OCI-LY3 (cell line): ENCODE data around the gene IPP.

Source experiments
- H2AFZ ChIP-seq: fragments of 200-600, 300-600 bp; shearing (Covaris generic); 2 replicates; pipeline ENCODE4 v1.6.0; 2014; ENCODE audit warnings: antibody characterized with exemption, low read depth, low read length
- H3K27ac ChIP-seq: fragments of 200-600, 300-600 bp; sonication (generic); 2 replicates; pipeline ENCODE4 v1.5.1; 2014; ENCODE audit warnings: mild to moderate bottlenecking, low read length, moderate library complexity, mixed read lengths
- H3K27me3 ChIP-seq: fragments of 200-600, 300-600 bp; sonication (generic); 2 replicates; pipeline ENCODE4 v1.6.1; 2014; ENCODE audit warnings: low read depth, low read length, mixed read lengths
- H3K36me3 ChIP-seq: fragments of 200-600, 300-600 bp; sonication (generic); replicated peaks from 2 replicates; pipeline ENCODE3; 2014; ENCODE audit warnings: low read depth, low read length, mixed read lengths
- H3K4me1 ChIP-seq: fragments of 300-600, 200-600 bp; sonication (generic); 2 replicates; pipeline ENCODE4 v1.6.1; 2014; ENCODE audit warnings: low read length, mixed read lengths
- H3K4me2 ChIP-seq: fragments of 200-600, 300-600 bp; sonication (generic); 2 replicates; pipeline ENCODE4 v1.6.1; 2014; ENCODE audit warnings: low read length, mixed read lengths
- H3K4me3 ChIP-seq: fragments of 300-600, 200-600 bp; sonication (generic); 2 replicates; pipeline ENCODE4 v1.5.1; 2014; ENCODE audit warnings: antibody characterized with exemption, mild to moderate bottlenecking, low read length, moderate library complexity
- H3K79me2 ChIP-seq: fragments of 300-600, 200-600 bp; shearing (Covaris generic); 2 replicates; pipeline ENCODE4 v1.6.1; 2014; ENCODE audit warnings: mild to moderate bottlenecking, low read length, mixed read lengths
- H3K9ac ChIP-seq: fragments of 300-600, 200-600 bp; shearing (Covaris generic); 2 replicates; pipeline ENCODE4 v1.6.0; 2014; ENCODE audit warnings: mild to moderate bottlenecking, low read length, moderate library complexity
- H3K9me3 ChIP-seq: fragments of 200-600, 300-600 bp; shearing (Covaris generic); 2 replicates; pipeline ENCODE4 v1.6.1; 2014; ENCODE audit warnings: low read length, mixed read lengths; ENCODE audit not compliant: insufficient read depth
- H4K20me1 ChIP-seq: fragments of 200-600, 300-600 bp; sonication (generic); 2 replicates; pipeline ENCODE4 v1.6.1; 2016; ENCODE audit warnings: low read length, mixed read lengths; ENCODE audit not compliant: insufficient read depth
- CTCF ChIP-seq: fragments of 200-600, 300-600 bp; sonication (generic); IDR thresholded peaks from 2 replicates; pipeline ENCODE4 v1.5.1; 2014; ENCODE audit warnings: antibody characterized with exemption, low read length, low read depth
- EZH2phosphoT487 ChIP-seq: fragments of 200-600 bp; shearing (Covaris generic); IDR thresholded peaks from 2 replicates; pipeline ENCODE4 v1.6.1; 2018; ENCODE audit warnings: antibody characterized with exemption, mixed run types, low read depth

IPP gene

GRCh38 chr1:45765999-45766792 is 15.7 kb upstream of the IPP start:
- Histone ChIP-seq H4K20me1 (no peaks in the 10 kb centered on the region), H3K9me3 (no peaks in the 10 kb centered on the region), H3K27me3 (no peaks in the 10 kb centered on the region), H3K4me1 (no peaks in the 10 kb centered on the region), H3K79me2 (no peaks in the 10 kb centered on the region), H3K36me3 (no peaks in the 10 kb centered on the region), H3K4me3 (no peak overlapping the region), H3K4me2 (no peak overlapping the region), H2AFZ (no peak overlapping the region), H3K9ac (no peak overlapping the region), H3K27ac (no peak overlapping the region)
- no peak for TF ChIP-seq CTCF
- no peak for TF ChIP-seq EZH2phosphoT487

- Histone ChIP-seq H3K9me3 (no peaks in the 10 kb centered on the region), H3K27ac (no peak overlapping the region), H3K36me3 (no peaks in the 10 kb centered on the region), H4K20me1 (no peaks in the 10 kb centered on the region), H2AFZ (no peak overlapping the region), H3K4me3 (no peak overlapping the region), H3K27me3 (no peaks in the 10 kb centered on the region), H3K9ac (no peak overlapping the region), H3K79me2 (no peaks in the 10 kb centered on the region), H3K4me1 (no peaks in the 10 kb centered on the region), H3K4me2 (no peak overlapping the region)
- TF ChIP-seq EZH2phosphoT487 = no peak
- no peak for TF ChIP-seq CTCF
Measured at GRCh38 chr1:45762291-45762690, 11.8 kb upstream of the IPP start.

- Histone ChIP-seq H3K9ac (no peak overlapping the region), H2AFZ (no peak overlapping the region), H3K27ac (no peak overlapping the region), H4K20me1 (no peaks in the 10 kb centered on the region), H3K4me1 (no peaks in the 10 kb centered on the region), H3K9me3 (no peaks in the 10 kb centered on the region), H3K79me2 (no peaks in the 10 kb centered on the region), H3K4me2 (no peak overlapping the region), H3K27me3 (no peaks in the 10 kb centered on the region), H3K4me3 (no peak overlapping the region), H3K36me3 (no peaks in the 10 kb centered on the region)
- TF ChIP-seq CTCF = no peak
- no peak for TF ChIP-seq EZH2phosphoT487
Measured at GRCh38 chr1:45755697-45756096, 5.2 kb upstream of the IPP start.

GRCh38 chr1:45753248-45754037 is 3.0 kb upstream of the IPP start:
- no peaks in the 10 kb centered on the region for H4K20me1 ChIP-seq
- H3K36me3 ChIP-seq = no peaks in the 10 kb centered on the region
- no peak overlapping the region for H2AFZ ChIP-seq
- H3K27ac ChIP-seq = no peak overlapping the region
- no peaks in the 10 kb centered on the region for H3K27me3 ChIP-seq
- H3K79me2 ChIP-seq = peaks cover 5% of the 10 kb centered on the region; the same call in 1 of the 2 replicates
- H3K9ac ChIP-seq = no peak overlapping the region
- TF ChIP-seq EZH2phosphoT487 (no peak), CTCF (no peak)
- H3K4me1 ChIP-seq = no peaks in the 10 kb centered on the region
- H3K4me2 ChIP-seq = no peak overlapping the region
- H3K9me3 ChIP-seq = no peaks in the 10 kb centered on the region
- H3K4me3 ChIP-seq = no peak overlapping the region
